ENCODE data around the gene HAND1.

Gene HAND1

DNA sequence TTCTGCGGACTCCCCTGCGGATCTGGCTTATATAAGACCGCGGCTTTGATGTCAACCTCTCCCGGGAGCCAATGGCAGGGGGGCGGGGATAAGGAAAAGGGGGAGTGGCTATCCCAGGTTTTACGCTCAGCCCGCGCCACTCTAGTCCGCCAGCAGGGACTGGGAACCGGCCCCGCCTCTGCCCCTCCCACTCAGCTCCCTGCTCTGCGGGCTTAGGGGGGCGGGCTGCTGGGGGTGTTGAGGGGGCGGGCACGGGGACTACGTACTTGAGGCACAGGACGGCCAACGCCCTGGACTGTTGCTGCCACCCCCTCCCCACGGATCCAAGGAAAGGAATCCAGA is at the start of gene HAND1:
Gene HAND1, minus strand, starts transcription at position 4 of the 342 bp plus-strand sequence. CDS start 219 bp downstream, outside the sequence.
- Histone ChIP-seq H3K9ac (ENCODE audit: low read length) (no peak within 1 kb of the TSS), H3K9me2 (replicated peaks; ENCODE audit: insufficient read depth, low read length) (no peaks in the 10 kb centered on the region), H3K27me3 (ENCODE audit: low read length) (no peaks in the 10 kb centered on the region), H3K4me2 (ENCODE audit: low read depth, low read length, poor library complexity, severe bottlenecking) (no peak within 1 kb of the TSS), H3K27ac (ENCODE audit: low read depth, low read length) (no peak within 1 kb of the TSS), H3K4me3 (ENCODE audit: insufficient read depth, low read length, poor library complexity, severe bottlenecking) (no peak within 1 kb of the TSS), H2AFZ (ENCODE audit: low read depth, low read length, severe bottlenecking) (no peak within 1 kb of the TSS), H4K20me1 (ENCODE audit: low read depth, low read length) (no peaks in the 10 kb centered on the region), H3K9me3 (ENCODE audit: insufficient read depth, low read length) (no peaks in the 10 kb centered on the region), H3F3A (ENCODE audit: insufficient read depth) (no peaks in the 10 kb centered on the region), H3K36me3 (ENCODE audit: low read length) (no peaks in the 10 kb centered on the region), H3K79me2 (ENCODE audit: insufficient read depth, low read length) (no peaks in the 10 kb centered on the region)
- no peak for TF ChIP-seq EZH2phosphoT487 (conservative IDR thresholded peaks at IDR 0.05; ENCODE audit: low read length)
- TF ChIP-seq, protein P1, sequence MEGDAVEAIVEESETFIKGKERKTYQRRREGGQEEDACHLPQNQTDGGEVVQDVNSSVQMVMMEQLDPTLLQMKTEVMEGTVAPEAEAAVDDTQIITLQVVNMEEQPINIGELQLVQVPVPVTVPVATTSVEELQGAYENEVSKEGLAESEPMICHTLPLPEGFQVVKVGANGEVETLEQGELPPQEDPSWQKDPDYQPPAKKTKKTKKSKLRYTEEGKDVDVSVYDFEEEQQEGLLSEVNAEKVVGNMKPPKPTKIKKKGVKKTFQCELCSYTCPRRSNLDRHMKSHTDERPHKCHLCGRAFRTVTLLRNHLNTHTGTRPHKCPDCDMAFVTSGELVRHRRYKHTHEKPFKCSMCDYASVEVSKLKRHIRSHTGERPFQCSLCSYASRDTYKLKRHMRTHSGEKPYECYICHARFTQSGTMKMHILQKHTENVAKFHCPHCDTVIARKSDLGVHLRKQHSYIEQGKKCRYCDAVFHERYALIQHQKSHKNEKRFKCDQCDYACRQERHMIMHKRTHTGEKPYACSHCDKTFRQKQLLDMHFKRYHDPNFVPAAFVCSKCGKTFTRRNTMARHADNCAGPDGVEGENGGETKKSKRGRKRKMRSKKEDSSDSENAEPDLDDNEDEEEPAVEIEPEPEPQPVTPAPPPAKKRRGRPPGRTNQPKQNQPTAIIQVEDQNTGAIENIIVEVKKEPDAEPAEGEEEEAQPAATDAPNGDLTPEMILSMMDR (IDR thresholded peaks at IDR 0.05; ENCODE audit: insufficient read depth, low read length, poor library complexity, severe bottlenecking) = no peak

GRCh38 chr5:154526231-154527226 is 48.5 kb upstream of the HAND1 start:
- Histone ChIP-seq H3K9ac (ENCODE audit: low read length) (no peak overlapping the region), H3K4me2 (ENCODE audit: low read depth, low read length, poor library complexity, severe bottlenecking) (no peak overlapping the region), H3K9me2 (replicated peaks; ENCODE audit: insufficient read depth, low read length) (no peaks in the 10 kb centered on the region), H3K79me2 (ENCODE audit: insufficient read depth, low read length) (no peaks in the 10 kb centered on the region), H4K20me1 (ENCODE audit: low read depth, low read length) (no peaks in the 10 kb centered on the region), H3K36me3 (ENCODE audit: low read length) (no peaks in the 10 kb centered on the region), H3K9me3 (ENCODE audit: insufficient read depth, low read length) (no peaks in the 10 kb centered on the region), H3F3A (ENCODE audit: insufficient read depth) (no peaks in the 10 kb centered on the region), H3K4me3 (ENCODE audit: insufficient read depth, low read length, poor library complexity, severe bottlenecking) (no peak overlapping the region), H3K27me3 (ENCODE audit: low read length) (no peaks in the 10 kb centered on the region), H3K27ac (ENCODE audit: low read depth, low read length) (no peak overlapping the region), H2AFZ (ENCODE audit: low read depth, low read length, severe bottlenecking) (no peak overlapping the region)
- TF ChIP-seq, protein P1 (IDR thresholded peaks at IDR 0.05; ENCODE audit: insufficient read depth, low read length, poor library complexity, severe bottlenecking) = no peak
- TF ChIP-seq EZH2phosphoT487 (conservative IDR thresholded peaks at IDR 0.05; ENCODE audit: low read length) = no peak

GRCh38 chr5:154524859-154525258 is 46.8 kb upstream of the HAND1 start:
- Histone ChIP-seq H3K27ac (ENCODE audit: low read depth, low read length) (no peak overlapping the region), H3K79me2 (ENCODE audit: insufficient read depth, low read length) (no peaks in the 10 kb centered on the region), H3K4me2 (ENCODE audit: low read depth, low read length, poor library complexity, severe bottlenecking) (no peak overlapping the region), H3K4me3 (ENCODE audit: insufficient read depth, low read length, poor library complexity, severe bottlenecking) (no peak overlapping the region), H2AFZ (ENCODE audit: low read depth, low read length, severe bottlenecking) (no peak overlapping the region), H4K20me1 (ENCODE audit: low read depth, low read length) (no peaks in the 10 kb centered on the region), H3K9me3 (ENCODE audit: insufficient read depth, low read length) (no peaks in the 10 kb centered on the region), H3K36me3 (ENCODE audit: low read length) (no peaks in the 10 kb centered on the region), H3K9me2 (replicated peaks; ENCODE audit: insufficient read depth, low read length) (no peaks in the 10 kb centered on the region), H3K9ac (ENCODE audit: low read length) (no peak overlapping the region), H3F3A (ENCODE audit: insufficient read depth) (no peaks in the 10 kb centered on the region), H3K27me3 (ENCODE audit: low read length) (no peaks in the 10 kb centered on the region)
- TF ChIP-seq, protein P1 (IDR thresholded peaks at IDR 0.05; ENCODE audit: insufficient read depth, low read length, poor library complexity, severe bottlenecking) = no peak
- TF ChIP-seq EZH2phosphoT487 (conservative IDR thresholded peaks at IDR 0.05; ENCODE audit: low read length) = no peak
